ENCODE data around the gene KRTAP20-4.

Gene KRTAP20-4

DNA sequence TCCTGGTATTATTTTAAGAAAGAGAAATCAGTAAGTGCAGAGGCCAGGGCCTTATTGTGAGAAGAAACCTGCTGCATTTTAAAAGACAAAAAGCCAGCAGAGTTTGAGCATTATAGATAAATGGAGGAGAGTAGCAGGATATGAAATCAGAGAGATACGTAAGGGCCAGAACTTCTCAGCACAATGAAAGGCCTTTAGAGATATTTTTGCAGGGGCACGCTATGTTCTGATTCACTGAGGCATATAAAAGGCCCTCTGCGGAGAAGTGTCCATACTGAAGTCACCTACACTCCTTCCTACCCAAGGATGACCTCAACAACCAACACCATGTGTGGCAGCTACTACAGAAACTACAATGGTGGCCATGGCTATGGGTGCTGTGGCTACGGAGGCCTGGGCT lies 28.3 kb upstream of the KRTAP20-4 start, which contains the start of gene KRTAP6-3:
TSS of gene KRTAP6-3 (plus strand) at position 301 of the 400 bp plus-strand sequence. CDS start at position 307, 6 bp downstream.
- Histone ChIP-seq H3K79me2 (ENCODE audit: low read length) (no peaks in the 10 kb centered on the region), H3K9ac (ENCODE audit: low read length) (no peak within 1 kb of the TSS), H3K27me3 (replicated peaks; ENCODE audit: insufficient read depth, low read length) (no peaks in the 10 kb centered on the region), H3K4me2 (ENCODE audit: low read depth, low read length) (no peak within 1 kb of the TSS), H3K4me1 (ENCODE audit: low read length) (no peaks in the 10 kb centered on the region), H3K27ac (ENCODE audit: low read length) (no peak within 1 kb of the TSS), H4K20me1 (ENCODE audit: insufficient read depth, low read length) (no peaks in the 10 kb centered on the region), H3K36me3 (replicated peaks; ENCODE audit: insufficient read depth, low read length) (no peaks in the 10 kb centered on the region), H3F3A (ENCODE audit: insufficient read depth, low read length) (no peaks in the 10 kb centered on the region), H2AFZ (ENCODE audit: low read length) (no peak within 1 kb of the TSS), H3K9me2 (replicated peaks; ENCODE audit: insufficient read depth, low read length) (no peaks in the 10 kb centered on the region), H3K4me3 (ENCODE audit: low read length) (no peak within 1 kb of the TSS), H3K9me3 (replicated peaks; ENCODE audit: insufficient read depth, low read length) (no peaks in the 10 kb centered on the region)
- TF ChIP-seq EZH2 (optimal IDR thresholded peaks at IDR 0.05; ENCODE audit: low read depth, low read length) (no peak), EZH2phosphoT487 (IDR thresholded peaks at IDR 0.05; ENCODE audit: low read length) (no peak), CTCF (IDR thresholded peaks at IDR 0.05; ENCODE audit: low read length) (no peak)
- DNase-seq, result no peak

- TF ChIP-seq CTCF (IDR thresholded peaks at IDR 0.05; ENCODE audit: low read length) (no peak), EZH2phosphoT487 (IDR thresholded peaks at IDR 0.05; ENCODE audit: low read length) (no peak), EZH2 (optimal IDR thresholded peaks at IDR 0.05; ENCODE audit: low read depth, low read length) (no peak)
- Histone ChIP-seq H3K4me3 (ENCODE audit: low read length) (no peak within 1 kb of the TSS), H3K4me2 (ENCODE audit: low read depth, low read length) (no peak within 1 kb of the TSS), H3F3A (ENCODE audit: insufficient read depth, low read length) (no peaks in the 10 kb centered on the region), H3K79me2 (ENCODE audit: low read length) (no peaks in the 10 kb centered on the region), H4K20me1 (ENCODE audit: insufficient read depth, low read length) (no peaks in the 10 kb centered on the region), H3K9ac (ENCODE audit: low read length) (no peak within 1 kb of the TSS), H3K9me2 (replicated peaks; ENCODE audit: insufficient read depth, low read length) (no peaks in the 10 kb centered on the region), H3K36me3 (replicated peaks; ENCODE audit: insufficient read depth, low read length) (no peaks in the 10 kb centered on the region), H2AFZ (ENCODE audit: low read length) (no peak within 1 kb of the TSS), H3K4me1 (ENCODE audit: low read length) (no peaks in the 10 kb centered on the region), H3K27ac (ENCODE audit: low read length) (no peak within 1 kb of the TSS), H3K27me3 (replicated peaks; ENCODE audit: insufficient read depth, low read length) (no peaks in the 10 kb centered on the region), H3K9me3 (replicated peaks; ENCODE audit: insufficient read depth, low read length) (no peaks in the 10 kb centered on the region)
- DNase-seq, result no peak
Observed at GRCh38 chr21:30598802-30599201, 21.6 kb upstream of the KRTAP20-4 start, which contains the start of gene KRTAP6-2. TSS of gene KRTAP6-2 (minus strand) at chr21:30598902. CDS start at chr21:30598874, 28 bp downstream.

DNA sequence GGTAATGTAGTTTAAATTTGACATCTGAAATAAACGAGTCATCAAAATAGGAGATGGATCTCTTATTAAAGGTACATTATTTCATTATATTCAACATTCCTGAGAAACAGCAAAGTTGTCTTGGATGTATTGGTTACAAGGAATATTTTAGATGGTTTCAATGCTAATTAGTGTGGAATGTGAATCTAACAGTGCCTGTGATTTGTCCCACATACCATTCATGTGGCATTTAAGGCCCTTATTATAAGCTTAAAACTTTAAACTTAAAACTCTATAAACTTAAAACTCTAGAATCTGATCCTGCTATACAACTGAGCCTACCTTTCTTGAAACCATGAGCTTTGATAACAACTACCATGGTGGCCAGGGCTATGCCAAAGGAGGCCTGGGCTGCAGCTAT lies 19.6 kb upstream of the KRTAP20-4 start, which contains the start of gene KRTAP22-1:
TSS of gene KRTAP22-1 (plus strand) at position 301 of the 400 bp plus-strand sequence.
- TF ChIP-seq CTCF (IDR thresholded peaks at IDR 0.05; ENCODE audit: low read length) (no peak), EZH2phosphoT487 (IDR thresholded peaks at IDR 0.05; ENCODE audit: low read length) (no peak), EZH2 (optimal IDR thresholded peaks at IDR 0.05; ENCODE audit: low read depth, low read length) (no peak)
- Histone ChIP-seq H2AFZ (ENCODE audit: low read length) (no peak within 1 kb of the TSS), H3K9me2 (replicated peaks; ENCODE audit: insufficient read depth, low read length) (no peaks in the 10 kb centered on the region), H3K9me3 (replicated peaks; ENCODE audit: insufficient read depth, low read length) (no peaks in the 10 kb centered on the region), H3K4me3 (ENCODE audit: low read length) (no peak within 1 kb of the TSS), H3K27ac (ENCODE audit: low read length) (no peak within 1 kb of the TSS), H3K4me1 (ENCODE audit: low read length) (peaks cover 5% of the 10 kb centered on the region; the same call in 1 of the 2 replicates), H4K20me1 (ENCODE audit: insufficient read depth, low read length) (no peaks in the 10 kb centered on the region), H3K9ac (ENCODE audit: low read length) (no peak within 1 kb of the TSS), H3K27me3 (replicated peaks; ENCODE audit: insufficient read depth, low read length) (no peaks in the 10 kb centered on the region), H3F3A (ENCODE audit: insufficient read depth, low read length) (no peaks in the 10 kb centered on the region), H3K36me3 (replicated peaks; ENCODE audit: insufficient read depth, low read length) (no peaks in the 10 kb centered on the region), H3K4me2 (ENCODE audit: low read depth, low read length) (no peak within 1 kb of the TSS), H3K79me2 (ENCODE audit: low read length) (no peaks in the 10 kb centered on the region)
- DNase-seq, result no peak

All from MM.1S (cell line).